ENCODE data around the gene STIP1. TPM values are rescaled to one million over a fixed set of nuclear protein-coding genes. Genes with fewer than 3 reads are reported as not detected.

Gene STIP1
- total RNA-seq, 1 donor from 2014 or later, result 159 TPM

GRCh38 chr11:64178951-64179639, 6.9 kb upstream of the STIP1 start:
- CTCF ChIA-PET, result no interaction called here
- POLR2A ChIA-PET, result no interaction called here
- Mint-ChIP-seq H3K9me3 (no peaks in the 10 kb centered on the region), H3K36me3 (ENCODE audit: low read depth) (no peaks in the 10 kb centered on the region), H3K27me3 (no peaks in the 10 kb centered on the region), H3K4me3 (no peak overlapping the region), H3K27ac (no peak overlapping the region), H3K4me1 (peaks cover 15% of the 10 kb centered on the region)
- intact Hi-C loops (cut with micrococcal nuclease), result no loop called here
- ATAC-seq (ENCODE audit: low read depth) (no peak), DNase-seq (no peak)
- TF ChIP-seq CTCF (IDR thresholded peaks at IDR 0.05), result no peak

- H3K27me3 Mint-ChIP-seq, result no peaks in the 10 kb centered on the region
- ATAC-seq (ENCODE audit: low read depth) (no peak), DNase-seq (no peak)
- H3K36me3 Mint-ChIP-seq (ENCODE audit: low read depth), result peaks cover 3% of the 10 kb centered on the region
- H3K9me3 Mint-ChIP-seq, result no peaks in the 10 kb centered on the region
- H3K4me1 Mint-ChIP-seq, result peaks cover 25% of the 10 kb centered on the region
- H3K4me3 Mint-ChIP-seq, result no peak overlapping the region
- intact Hi-C loops (cut with micrococcal nuclease), result no loop called here
- no peak overlapping the region for H3K27ac Mint-ChIP-seq
- TF ChIP-seq CTCF (IDR thresholded peaks at IDR 0.05), result no peak
- ChIA-PET POLR2A (interaction anchor here (0.6 to 1.6 kb wide), 2 partner anchors 45 to 82 kb away, joined by 4 to 6 read pairs; partner anchors contain the start of genes NUDT22 and TRPT1), CTCF (no interaction called here)
Observed at GRCh38 chr11:64180891-64181290, 5.1 kb upstream of the STIP1 start.

- Mint-ChIP-seq H3K27me3 (no peaks in the 10 kb centered on the region), H3K4me3 (no peak overlapping the region), H3K36me3 (ENCODE audit: low read depth) (peaks cover 5% of the 10 kb centered on the region), H3K4me1 (peaks cover 26% of the 10 kb centered on the region), H3K27ac (no peak overlapping the region), H3K9me3 (no peaks in the 10 kb centered on the region)
- ChIA-PET POLR2A (interaction anchor here (1.6 kb wide), 1 partner anchor 45 kb away, joined by 4 read pairs; the partner anchor contains the start of genes NUDT22 and TRPT1), CTCF (no interaction called here)
- no peak for TF ChIP-seq CTCF (IDR thresholded peaks at IDR 0.05)
- DNase-seq (no peak), ATAC-seq (ENCODE audit: low read depth) (no peak)
- intact Hi-C loops (cut with micrococcal nuclease), result no loop called here
Observed at GRCh38 chr11:64181506-64182411, 4.2 kb upstream of the STIP1 start.

- intact Hi-C loops (cut with micrococcal nuclease), result loop anchor here (2.0 kb wide), 1 partner anchor 17 kb away; the partner anchor contains the start of gene MACROD1
- H3K27me3 Mint-ChIP-seq, result no peaks in the 10 kb centered on the region
Observed at GRCh38 chr11:64183890-64184289, 2.1 kb upstream of the STIP1 start.

More at GRCh38 chr11:64183890-64184289, 2.1 kb upstream of the STIP1 start:
- ChIA-PET CTCF (interaction anchor here (1.4 kb wide), 1 partner anchor 68 kb away, joined by 3 read pairs; the partner anchor contains the start of gene PLCB3), POLR2A (interaction anchor here (2.4 to 6.1 kb wide), 3 partner anchors 18 to 57 kb away, joined by 16 to 92 read pairs (median 28); partner anchors contain the start of genes FERMT3, FKBP2 and MACROD1)
- no peaks in the 10 kb centered on the region for H3K9me3 Mint-ChIP-seq
- no peak for TF ChIP-seq CTCF (IDR thresholded peaks at IDR 0.05)
- DNase-seq (no peak), ATAC-seq (ENCODE audit: low read depth) (no peak)
- H3K36me3 Mint-ChIP-seq (ENCODE audit: low read depth), result peaks cover 6% of the 10 kb centered on the region
- H3K4me1 Mint-ChIP-seq, result peaks cover 22% of the 10 kb centered on the region
- H3K4me3 Mint-ChIP-seq, result no peak overlapping the region
- no peak overlapping the region for H3K27ac Mint-ChIP-seq
